Measurements from ENCODE around the gene MTMR10.

The MTMR10 gene

DNA sequence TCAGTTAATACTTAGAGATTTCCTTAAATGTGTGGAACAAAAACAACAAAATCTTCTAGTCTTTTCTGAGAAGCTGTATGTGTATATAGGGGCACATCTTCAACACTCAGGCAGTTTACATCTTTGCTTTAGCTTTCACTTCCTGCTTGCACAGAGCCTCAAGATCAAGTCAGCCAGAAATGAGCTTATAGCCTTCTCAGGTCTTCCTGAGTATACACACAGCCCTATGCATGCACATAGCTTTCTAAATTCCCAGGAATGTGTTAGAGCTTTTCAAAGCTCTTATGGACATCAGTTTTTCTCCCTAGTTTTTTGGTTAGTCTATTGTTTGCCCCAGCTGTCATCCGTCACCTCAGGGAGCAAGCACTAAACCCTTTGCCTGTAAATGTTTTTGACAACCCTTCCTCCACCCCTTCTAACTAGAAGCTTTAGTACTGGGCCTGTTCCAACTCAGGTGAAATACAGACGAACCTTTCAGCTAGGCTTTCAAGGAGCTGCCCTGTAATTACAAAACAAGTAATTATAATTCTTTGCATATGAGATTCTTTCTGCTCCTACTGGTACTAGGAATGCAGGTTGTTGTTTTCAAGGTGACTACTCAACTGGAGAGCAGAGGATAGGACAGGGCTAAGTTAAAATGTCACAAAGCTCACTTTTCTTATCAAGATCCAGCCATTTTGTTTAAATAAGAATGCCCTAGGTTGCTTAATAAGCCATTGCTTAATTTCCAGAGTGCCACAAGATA, 22.6 kb upstream of the MTMR10 start:
- Histone ChIP-seq H3K14ac (ENCODE audit: low read length in 2 of 2) (no peak overlapping the region), H2AFZ (ENCODE audit: low read depth, low read length) (no peak overlapping the region), H2BK5ac (ENCODE audit: low read depth, low read length, poor library complexity, severe bottlenecking) (peak overlapping the region; percentile 44), H4K8ac (ENCODE audit: low read length) (no peak overlapping the region), H2BK15ac (ENCODE audit: low read depth, poor library complexity, severe bottlenecking) (no peak overlapping the region), H2AK5ac (ENCODE audit: low read length, severe bottlenecking) (no peak overlapping the region), H3K4me2 (ENCODE audit: low read length, poor library complexity, severe bottlenecking) (no peak overlapping the region), H3K9ac (ENCODE audit: low read length) (no peak overlapping the region), H2BK120ac (ENCODE audit: low read depth, low read length) (no peak overlapping the region), H2BK12ac (ENCODE audit: low read length in 2 of 2) (no peak overlapping the region), H3K4me3 (ENCODE audit: insufficient read depth in 1 of 2, low read depth in 1 of 2, low read length in 2 of 2) (no peak overlapping the region), H3K36me3 (ENCODE audit: control insufficient read depth in 1 of 2, insufficient read depth in 2 of 2, low read depth in 1 of 2, low read length in 2 of 2) (no peaks in the 10 kb centered on the region), H3K27me3 (ENCODE audit: control insufficient read depth in 1 of 2, insufficient read depth in 1 of 2, low read length in 2 of 2) (no peaks in the 10 kb centered on the region), H3K4me1 (ENCODE audit: control insufficient read depth, insufficient read depth, low read depth, low read length) (peaks cover 1% of the 10 kb centered on the region), H3K9me3 (ENCODE audit: control insufficient read depth, low read length) (peaks cover 34% of the 10 kb centered on the region), H3K27ac (ENCODE audit: low read length, poor library complexity, severe bottlenecking) (no peak overlapping the region), H4K91ac (ENCODE audit: low read length) (no peak overlapping the region), H3K18ac (ENCODE audit: low read depth in 1 of 2, low read length in 2 of 2) (no peak overlapping the region), H3K79me1 (replicated peaks; ENCODE audit: low read length, poor library complexity, severe bottlenecking) (no peaks in the 10 kb centered on the region), H3K23ac (ENCODE audit: low read length in 2 of 2) (no peak overlapping the region), H3K4ac (ENCODE audit: low read depth in 1 of 2, low read length in 2 of 2) (no peak overlapping the region)
- 71% methylated on average over 2 of the region's 2 CpGs for WGBS
- no peak for DNase-seq

DNA sequence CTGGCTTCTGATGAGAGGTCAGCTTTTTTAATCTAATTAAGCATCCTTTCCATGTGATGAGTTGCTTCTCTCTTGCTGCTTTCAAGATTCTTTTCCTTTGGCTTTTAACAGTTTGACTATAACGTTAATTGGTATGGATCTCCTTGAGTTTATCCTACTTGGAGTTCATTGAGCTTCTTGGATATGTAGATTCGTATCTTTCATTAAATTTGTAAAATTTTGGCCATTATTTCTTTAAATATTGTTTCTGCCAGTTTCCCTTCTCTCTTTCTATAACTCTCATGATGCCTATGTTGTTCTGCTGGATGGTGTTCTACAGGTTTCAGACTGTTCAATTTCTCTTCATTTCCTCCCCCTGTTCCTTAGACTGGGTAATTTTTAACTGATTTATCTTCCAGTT, 21.0 kb upstream of the MTMR10 start:
- Histone ChIP-seq H2BK12ac (ENCODE audit: low read length in 2 of 2) (no peak overlapping the region), H3K9ac (ENCODE audit: low read length) (no peak overlapping the region), H2BK120ac (ENCODE audit: low read depth, low read length) (no peak overlapping the region), H2AK5ac (ENCODE audit: low read length, severe bottlenecking) (no peak overlapping the region), H2AFZ (ENCODE audit: low read depth, low read length) (no peak overlapping the region), H3K14ac (ENCODE audit: low read length in 2 of 2) (no peak overlapping the region), H3K23ac (ENCODE audit: low read length in 2 of 2) (no peak overlapping the region), H4K91ac (ENCODE audit: low read length) (no peak overlapping the region), H2BK15ac (ENCODE audit: low read depth, poor library complexity, severe bottlenecking) (no peak overlapping the region), H3K18ac (ENCODE audit: low read depth in 1 of 2, low read length in 2 of 2) (no peak overlapping the region), H4K8ac (ENCODE audit: low read length) (no peak overlapping the region), H3K36me3 (ENCODE audit: control insufficient read depth in 1 of 2, insufficient read depth in 2 of 2, low read depth in 1 of 2, low read length in 2 of 2) (no peaks in the 10 kb centered on the region), H3K4me3 (ENCODE audit: insufficient read depth in 1 of 2, low read depth in 1 of 2, low read length in 2 of 2) (no peak overlapping the region), H3K4me1 (ENCODE audit: control insufficient read depth, insufficient read depth, low read depth, low read length) (no peaks in the 10 kb centered on the region), H2BK5ac (ENCODE audit: low read depth, low read length, poor library complexity, severe bottlenecking) (no peak overlapping the region), H3K9me3 (ENCODE audit: control insufficient read depth, low read length) (peaks cover 34% of the 10 kb centered on the region), H3K79me1 (replicated peaks; ENCODE audit: low read length, poor library complexity, severe bottlenecking) (no peaks in the 10 kb centered on the region), H3K4me2 (ENCODE audit: low read length, poor library complexity, severe bottlenecking) (no peak overlapping the region), H3K4ac (ENCODE audit: low read depth in 1 of 2, low read length in 2 of 2) (no peak overlapping the region), H3K27me3 (ENCODE audit: control insufficient read depth in 1 of 2, insufficient read depth in 1 of 2, low read length in 2 of 2) (no peaks in the 10 kb centered on the region), H3K27ac (ENCODE audit: low read length, poor library complexity, severe bottlenecking) (no peak overlapping the region)
- no peak for DNase-seq
- WGBS = no CpG with 5 or more reads among the region's 2 CpGs

DNA sequence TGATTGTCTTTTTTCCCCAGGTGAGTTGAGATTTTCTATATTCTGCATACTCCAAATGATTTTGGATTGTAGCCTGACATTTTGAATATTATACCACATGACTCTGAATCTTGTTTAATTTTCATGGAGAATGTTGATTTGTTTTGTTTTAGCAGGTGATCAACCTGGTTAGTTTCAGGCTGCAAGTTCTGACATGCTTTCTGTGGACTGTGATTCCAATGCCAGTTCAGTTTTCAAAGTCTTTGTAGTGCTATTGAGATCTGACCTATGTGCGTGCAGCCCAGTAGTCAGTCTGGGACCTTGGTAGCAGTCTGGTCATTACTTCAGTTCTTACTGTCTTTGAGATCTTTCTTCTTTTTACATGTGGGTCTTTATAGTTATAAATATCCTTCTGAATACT, 18.6 kb upstream of the MTMR10 start:
- WGBS = 100% methylated on average over 1 of the region's 1 CpG
- no peak overlapping the region for H3K9ac ChIP-seq (ENCODE audit: low read length)
- DNase-seq = no peak
- no peaks in the 10 kb centered on the region for H3K79me1 ChIP-seq (replicated peaks; ENCODE audit: low read length, poor library complexity, severe bottlenecking)
- no peak overlapping the region for H2BK5ac ChIP-seq (ENCODE audit: low read depth, low read length, poor library complexity, severe bottlenecking)
- peaks cover 34% of the 10 kb centered on the region for H3K9me3 ChIP-seq (ENCODE audit: control insufficient read depth, low read length)
- H2BK120ac ChIP-seq (ENCODE audit: low read depth, low read length) = no peak overlapping the region
- no peaks in the 10 kb centered on the region for H3K27me3 ChIP-seq (ENCODE audit: control insufficient read depth in 1 of 2, insufficient read depth in 1 of 2, low read length in 2 of 2)
- no peak overlapping the region for H3K23ac ChIP-seq (ENCODE audit: low read length in 2 of 2)
- no peak overlapping the region for H3K4me2 ChIP-seq (ENCODE audit: low read length, poor library complexity, severe bottlenecking)
- no peak overlapping the region for H2AFZ ChIP-seq (ENCODE audit: low read depth, low read length)
- no peak overlapping the region for H4K91ac ChIP-seq (ENCODE audit: low read length)
- no peak overlapping the region for H3K27ac ChIP-seq (ENCODE audit: low read length, poor library complexity, severe bottlenecking)
- no peak overlapping the region for H2BK12ac ChIP-seq (ENCODE audit: low read length in 2 of 2)
- no peak overlapping the region for H2AK5ac ChIP-seq (ENCODE audit: low read length, severe bottlenecking)
- H3K14ac ChIP-seq (ENCODE audit: low read length in 2 of 2) = no peak overlapping the region
- H3K18ac ChIP-seq (ENCODE audit: low read depth in 1 of 2, low read length in 2 of 2) = no peak overlapping the region
- H2BK15ac ChIP-seq (ENCODE audit: low read depth, poor library complexity, severe bottlenecking) = no peak overlapping the region
- no peak overlapping the region for H3K4me3 ChIP-seq (ENCODE audit: insufficient read depth in 1 of 2, low read depth in 1 of 2, low read length in 2 of 2)
- no peaks in the 10 kb centered on the region for H3K4me1 ChIP-seq (ENCODE audit: control insufficient read depth, insufficient read depth, low read depth, low read length)
- no peaks in the 10 kb centered on the region for H3K36me3 ChIP-seq (ENCODE audit: control insufficient read depth in 1 of 2, insufficient read depth in 2 of 2, low read depth in 1 of 2, low read length in 2 of 2)
- no peak overlapping the region for H3K4ac ChIP-seq (ENCODE audit: low read depth in 1 of 2, low read length in 2 of 2)
- no peak overlapping the region for H4K8ac ChIP-seq (ENCODE audit: low read length)

DNA sequence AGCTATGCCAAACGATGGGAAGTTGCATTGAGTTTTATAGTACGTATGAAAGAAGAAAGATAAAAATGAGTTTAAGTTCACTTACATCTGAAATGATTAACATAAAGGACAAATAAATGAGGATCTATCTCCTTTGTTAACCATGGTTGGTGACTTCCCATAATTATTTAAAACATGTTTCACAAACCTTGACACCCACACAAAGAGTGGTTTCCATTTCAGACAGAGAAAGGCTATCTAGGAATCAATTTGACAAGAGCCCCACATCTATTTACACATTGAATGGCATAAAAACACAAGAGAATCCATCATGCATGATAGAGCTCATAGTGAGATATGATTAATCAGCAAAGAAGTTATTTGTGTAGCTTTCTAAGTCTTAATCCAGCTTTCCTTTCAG, 14.2 kb upstream of the MTMR10 start:
- Histone ChIP-seq H3K9ac (ENCODE audit: low read length) (no peak overlapping the region), H2BK12ac (ENCODE audit: low read length in 2 of 2) (no peak overlapping the region), H3K4me3 (ENCODE audit: insufficient read depth in 1 of 2, low read depth in 1 of 2, low read length in 2 of 2) (no peak overlapping the region), H3K27ac (ENCODE audit: low read length, poor library complexity, severe bottlenecking) (no peak overlapping the region), H3K36me3 (ENCODE audit: control insufficient read depth in 1 of 2, insufficient read depth in 2 of 2, low read depth in 1 of 2, low read length in 2 of 2) (no peaks in the 10 kb centered on the region), H3K23ac (ENCODE audit: low read length in 2 of 2) (no peak overlapping the region), H3K9me3 (ENCODE audit: control insufficient read depth, low read length) (no peaks in the 10 kb centered on the region), H2BK15ac (ENCODE audit: low read depth, poor library complexity, severe bottlenecking) (no peak overlapping the region), H3K79me1 (replicated peaks; ENCODE audit: low read length, poor library complexity, severe bottlenecking) (no peaks in the 10 kb centered on the region), H3K18ac (ENCODE audit: low read depth in 1 of 2, low read length in 2 of 2) (no peak overlapping the region), H4K8ac (ENCODE audit: low read length) (no peak overlapping the region), H2BK5ac (ENCODE audit: low read depth, low read length, poor library complexity, severe bottlenecking) (no peak overlapping the region), H3K14ac (ENCODE audit: low read length in 2 of 2) (no peak overlapping the region), H4K91ac (ENCODE audit: low read length) (no peak overlapping the region), H3K4ac (ENCODE audit: low read depth in 1 of 2, low read length in 2 of 2) (no peak overlapping the region), H2AK5ac (ENCODE audit: low read length, severe bottlenecking) (no peak overlapping the region), H3K4me2 (ENCODE audit: low read length, poor library complexity, severe bottlenecking) (no peak overlapping the region), H2BK120ac (ENCODE audit: low read depth, low read length) (no peak overlapping the region), H3K4me1 (ENCODE audit: control insufficient read depth, insufficient read depth, low read depth, low read length) (peaks cover 3% of the 10 kb centered on the region), H3K27me3 (ENCODE audit: control insufficient read depth in 1 of 2, insufficient read depth in 1 of 2, low read length in 2 of 2) (peaks cover 0 to 31% of the 10 kb centered on the region in 2 experiments), H2AFZ (ENCODE audit: low read depth, low read length) (no peak overlapping the region)
- WGBS = no CpG with 5 or more reads among the region's 2 CpGs
- no peak for DNase-seq
